ENCODE data around the gene MYO7B. TPM values are rescaled to one million over a fixed set of nuclear protein-coding genes. Genes with fewer than 3 reads are reported as not detected.
"Not testable (repeated sequence)": the region's sequence is repeated elsewhere in the genome, so short reads cannot be mapped to it uniquely, and the experiment has no call there.

Gene MYO7B
- total RNA-seq, 1 donor from 2014 or later, result 0.10 TPM

DNA sequence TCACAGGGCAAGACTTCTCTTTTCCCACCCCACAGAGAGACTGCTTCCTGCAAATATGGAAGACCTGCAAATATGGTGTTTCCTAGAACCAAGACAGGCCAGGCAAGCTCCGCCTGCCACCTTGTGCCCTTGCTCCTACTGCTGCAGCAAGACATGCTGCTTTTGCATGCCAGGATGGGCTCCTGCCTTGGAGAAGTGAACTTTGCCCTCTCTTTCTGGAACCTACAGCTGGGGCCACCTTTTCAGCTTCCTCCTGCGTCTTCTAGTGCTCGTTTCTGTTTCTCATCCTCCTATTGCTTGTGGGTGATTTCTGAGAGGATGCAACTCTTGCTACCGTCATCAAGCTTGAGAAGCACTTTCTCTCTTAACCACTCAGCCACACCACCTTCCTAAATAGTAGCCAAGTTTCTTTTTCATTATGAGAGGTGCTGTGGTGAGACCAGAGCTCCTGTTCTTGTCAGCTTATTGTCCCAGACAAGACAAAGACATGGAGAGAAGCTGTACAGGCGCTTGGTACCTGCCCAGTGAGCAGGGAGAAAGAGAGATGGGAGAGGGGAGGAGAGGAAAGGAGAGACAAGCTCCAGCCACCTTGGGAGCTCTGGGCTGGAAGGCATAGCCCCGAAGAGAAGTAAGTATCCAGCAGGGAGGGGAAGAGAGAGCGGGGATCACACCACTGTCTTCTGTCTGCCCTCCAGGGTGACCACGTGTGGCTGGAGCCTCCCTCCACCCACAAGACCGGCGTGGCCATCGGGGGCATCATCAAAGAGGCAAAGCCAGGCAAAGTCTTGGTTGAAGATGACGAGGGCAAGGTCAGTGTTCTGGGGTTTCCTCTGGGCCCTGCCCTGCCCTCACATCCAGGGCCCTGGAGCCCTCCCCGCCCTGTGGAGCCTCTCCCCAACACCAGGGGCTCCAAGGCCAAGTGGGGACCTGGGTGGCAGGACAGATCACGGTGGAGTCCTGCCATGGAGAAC is 28.3 kb downstream of the MYO7B start:
- peaks cover 7% of the 10 kb centered on the region for H3K36me3 Mint-ChIP-seq (ENCODE audit: low read depth)

DNA sequence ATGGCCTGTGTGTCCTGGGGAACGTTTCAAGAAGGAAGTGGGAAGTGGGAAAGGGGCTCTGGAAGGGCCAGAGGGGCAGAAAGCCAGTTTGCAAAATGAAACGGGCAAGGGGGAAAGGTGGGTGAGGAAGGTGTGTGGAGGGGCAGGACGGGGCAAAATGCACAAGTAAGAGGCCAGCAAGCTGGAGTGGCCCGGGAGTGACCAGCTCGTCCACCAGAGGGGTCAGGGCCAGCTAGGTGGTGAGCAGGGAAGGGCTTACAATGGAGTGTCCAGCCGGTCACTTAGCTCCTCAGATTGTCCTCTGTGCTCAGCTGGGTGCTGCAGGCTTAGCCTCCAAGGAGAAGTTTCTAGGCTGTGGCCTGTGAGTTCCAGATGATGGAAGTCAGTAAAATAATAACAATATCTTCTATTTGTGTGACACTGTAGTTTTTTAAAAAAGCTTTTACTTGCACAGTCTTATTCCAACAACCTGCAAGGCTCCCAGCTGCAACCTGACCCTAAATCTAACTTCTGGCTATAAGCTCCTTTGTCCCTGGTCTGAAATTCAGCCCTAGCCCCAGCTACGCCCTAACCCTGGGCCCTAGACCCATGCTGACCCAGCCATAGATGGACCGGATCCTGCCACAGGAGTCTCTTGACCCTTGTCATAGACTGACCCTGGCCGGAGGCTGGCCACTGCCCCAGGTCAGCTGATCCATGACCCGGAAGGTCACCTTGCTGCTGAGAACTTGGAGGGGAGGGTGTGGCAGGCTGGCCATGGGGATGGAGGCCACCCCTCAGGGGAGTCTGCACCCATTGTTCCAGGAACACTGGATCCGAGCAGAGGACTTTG is 29.2 kb downstream of the MYO7B start:
- Mint-ChIP-seq H3K27me3 (ENCODE audit: insufficient read depth) (peaks cover 30% of the 10 kb centered on the region), H3K27ac (no peak overlapping the region), H3K4me1 (ENCODE audit: low read depth) (peaks cover 16% of the 10 kb centered on the region), H3K36me3 (ENCODE audit: low read depth) (peaks cover 6% of the 10 kb centered on the region), H3K4me3 (no peak overlapping the region), H3K9me3 (peaks cover 6% of the 10 kb centered on the region)
- no peak for DNase-seq (ENCODE audit: low spot score)
- intact Hi-C loops (cut with micrococcal nuclease), result loop anchor here (5.0 kb wide), 1 partner anchor 1058 kb away; no protein-coding TSS in a partner anchor

More for the DNA sequence above, 28.3 kb downstream of the MYO7B start:
- Mint-ChIP-seq H3K27me3 (ENCODE audit: insufficient read depth) (peaks cover 32% of the 10 kb centered on the region), H3K4me1 (ENCODE audit: low read depth) (peaks cover 16% of the 10 kb centered on the region), H3K9me3 (peaks cover 6% of the 10 kb centered on the region), H3K4me3 (peak overlapping the region; percentile 12), H3K27ac (peak overlapping the region; percentile 30)
- peak; percentile 46 for DNase-seq (ENCODE audit: low spot score)
- intact Hi-C loops (cut with micrococcal nuclease), result loop anchor here (1.0 to 5.0 kb wide), 5 partner anchors 37 to 1059 kb away; partner anchors contain the start of genes IWS1 and SFT2D3

DNA sequence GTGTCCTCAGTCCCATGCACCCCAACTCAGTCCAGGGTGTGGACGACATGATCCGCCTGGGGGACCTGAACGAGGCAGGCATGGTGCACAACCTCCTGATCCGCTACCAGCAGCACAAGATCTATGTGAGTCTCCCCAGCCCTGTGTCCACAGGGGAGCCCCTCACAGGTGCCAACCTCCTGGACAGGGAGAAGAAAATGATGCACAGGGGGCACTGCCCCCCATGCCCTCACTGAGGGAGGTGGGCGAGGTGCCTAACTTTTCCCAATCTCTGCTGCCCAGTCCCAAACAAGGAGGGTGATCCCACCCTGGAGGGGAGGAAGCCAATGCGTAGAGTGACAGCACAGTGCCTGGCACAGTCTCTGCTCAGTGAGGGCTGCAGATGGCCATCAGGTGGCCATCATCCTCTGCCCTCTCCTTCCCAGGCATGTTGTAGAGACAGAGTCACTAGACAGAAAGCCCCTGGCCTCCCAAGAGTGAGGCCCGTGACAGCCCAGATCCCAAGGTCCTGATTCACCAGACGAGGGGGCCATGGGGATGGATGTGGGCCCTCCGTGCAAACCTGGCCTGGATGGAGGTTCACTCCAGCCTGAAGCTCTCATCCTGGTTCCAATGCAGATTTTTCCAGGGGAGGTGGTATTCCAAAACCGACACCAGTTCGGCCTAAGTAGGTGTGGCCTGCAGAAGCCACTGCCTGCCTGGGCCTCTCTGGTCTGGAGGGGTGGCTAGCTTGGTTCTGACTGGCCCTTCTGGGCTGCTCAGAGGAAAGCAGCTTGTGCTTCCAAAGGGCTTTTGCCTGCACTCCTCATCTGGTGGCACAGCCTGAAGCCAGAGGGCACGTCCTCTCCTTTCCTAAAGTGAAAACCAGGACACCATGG is 30.0 kb downstream of the MYO7B start:
- peaks cover 5% of the 10 kb centered on the region for H3K36me3 Mint-ChIP-seq (ENCODE audit: low read depth)
- peaks cover 35% of the 10 kb centered on the region for H3K27me3 Mint-ChIP-seq (ENCODE audit: insufficient read depth)
- H3K9me3 Mint-ChIP-seq, result peaks cover 6% of the 10 kb centered on the region
- no peak overlapping the region for H3K27ac Mint-ChIP-seq
- intact Hi-C loops (cut with micrococcal nuclease), result no loop called here
- DNase-seq (ENCODE audit: low spot score), result no peak
- no peak overlapping the region for H3K4me3 Mint-ChIP-seq
- peaks cover 16% of the 10 kb centered on the region for H3K4me1 Mint-ChIP-seq (ENCODE audit: low read depth)

DNA sequence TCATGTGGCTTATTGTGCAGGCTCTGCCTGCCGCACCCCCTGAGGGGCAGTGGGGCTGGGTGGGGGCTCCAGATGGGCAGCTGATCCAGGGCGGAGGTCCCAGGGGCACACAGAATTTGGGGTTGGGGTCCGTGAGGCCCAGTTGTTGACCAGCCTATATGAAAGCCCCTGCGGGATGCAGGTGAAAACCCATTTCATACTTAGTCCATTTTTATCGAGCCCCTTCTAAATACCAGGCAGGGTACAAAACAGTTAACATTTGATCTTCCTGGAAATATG is 30.6 kb downstream of the MYO7B start:
- H3K27ac Mint-ChIP-seq, result no peak overlapping the region
- H3K4me1 Mint-ChIP-seq (ENCODE audit: low read depth), result peaks cover 16% of the 10 kb centered on the region
- H3K4me3 Mint-ChIP-seq, result no peak overlapping the region
- H3K36me3 Mint-ChIP-seq (ENCODE audit: low read depth), result peaks cover 5% of the 10 kb centered on the region
- H3K9me3 Mint-ChIP-seq, result peaks cover 6% of the 10 kb centered on the region
- peaks cover 36% of the 10 kb centered on the region for H3K27me3 Mint-ChIP-seq (ENCODE audit: insufficient read depth)
- intact Hi-C loops (cut with micrococcal nuclease), result no loop called here
- DNase-seq (ENCODE audit: low spot score), result no peak

DNA sequence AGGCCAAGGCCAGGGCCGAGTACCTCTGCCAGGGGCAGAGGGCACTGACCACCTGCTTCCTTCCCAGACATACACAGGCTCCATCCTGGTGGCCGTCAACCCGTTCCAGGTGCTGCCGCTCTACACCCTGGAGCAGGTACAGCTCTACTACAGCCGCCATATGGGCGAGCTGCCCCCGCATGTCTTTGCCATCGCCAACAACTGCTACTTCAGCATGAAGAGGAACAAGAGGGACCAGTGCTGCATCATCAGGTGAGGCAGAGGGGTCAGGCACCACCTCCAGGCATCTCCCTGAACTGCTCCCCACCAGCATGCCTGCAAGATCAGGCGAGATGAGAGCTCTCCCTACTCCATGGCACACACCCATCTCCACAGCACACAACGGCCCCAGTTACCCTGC is 31.1 kb downstream of the MYO7B start:
- intact Hi-C loops (cut with micrococcal nuclease), result no loop called here
- Mint-ChIP-seq H3K4me1 (ENCODE audit: low read depth) (peaks cover 16% of the 10 kb centered on the region), H3K4me3 (no peak overlapping the region), H3K9me3 (peaks cover 6% of the 10 kb centered on the region), H3K27ac (no peak overlapping the region), H3K36me3 (ENCODE audit: low read depth) (peaks cover 5% of the 10 kb centered on the region), H3K27me3 (ENCODE audit: insufficient read depth) (peaks cover 32% of the 10 kb centered on the region)
- no peak for DNase-seq (ENCODE audit: low spot score)

DNA sequence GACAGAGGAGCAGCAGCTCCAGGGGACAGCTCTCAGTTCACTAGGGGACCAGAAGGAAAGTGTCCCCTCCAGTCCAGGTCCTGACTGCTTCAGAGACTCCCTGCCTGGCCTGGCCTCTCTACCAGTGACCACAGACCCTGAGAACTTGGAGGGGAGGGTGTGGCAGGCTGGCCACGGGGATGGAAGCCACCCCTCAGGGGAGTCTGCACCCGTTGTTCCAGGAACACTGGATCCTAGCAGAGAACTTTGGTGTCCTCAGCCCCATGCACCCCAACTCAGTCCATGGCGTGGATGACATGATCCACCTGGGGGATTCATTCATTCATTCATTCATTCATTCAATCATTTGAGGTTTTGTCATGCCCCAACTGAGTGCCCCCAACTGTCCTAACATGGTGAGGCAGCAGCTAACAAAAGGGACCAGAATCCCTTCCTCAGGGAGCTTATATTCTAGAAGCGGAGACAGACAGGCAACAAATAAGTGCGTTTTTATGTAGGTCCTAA is 31.9 kb downstream of the MYO7B start:
- Mint-ChIP-seq H3K27ac (no peak overlapping the region), H3K36me3 (ENCODE audit: low read depth) (peaks cover 3% of the 10 kb centered on the region), H3K4me1 (ENCODE audit: low read depth) (peaks cover 16% of the 10 kb centered on the region), H3K4me3 (no peak overlapping the region), H3K9me3 (peaks cover 6% of the 10 kb centered on the region), H3K27me3 (ENCODE audit: insufficient read depth) (peaks cover 30% of the 10 kb centered on the region)
- DNase-seq (ENCODE audit: low spot score), result no peak
- intact Hi-C loops (cut with micrococcal nuclease), result no loop called here

DNA sequence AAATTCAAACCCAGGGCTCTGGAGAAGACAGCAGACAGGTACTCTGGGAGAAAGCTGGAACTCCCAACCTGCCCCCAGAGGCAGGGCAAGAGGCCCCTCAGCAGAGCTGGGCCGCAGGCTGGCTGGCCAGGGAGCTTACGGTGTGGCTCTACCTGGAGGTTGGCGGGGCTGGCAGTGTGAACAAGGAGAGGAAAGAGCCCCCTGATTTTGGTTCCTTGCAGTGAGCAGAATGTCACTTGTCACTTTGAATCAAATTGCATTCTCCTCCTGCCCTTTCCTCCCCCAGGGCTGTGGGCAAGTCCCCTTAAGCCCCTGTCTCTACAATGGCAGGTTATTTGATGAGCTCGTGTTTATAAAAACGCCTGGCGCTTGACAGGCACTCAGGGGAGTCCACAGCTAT is 32.6 kb downstream of the MYO7B start:
- no peak overlapping the region for H3K4me3 Mint-ChIP-seq
- H3K4me1 Mint-ChIP-seq (ENCODE audit: low read depth), result peaks cover 13% of the 10 kb centered on the region
- H3K36me3 Mint-ChIP-seq (ENCODE audit: low read depth), result peaks cover under 1% of the 10 kb centered on the region
- peaks cover 34% of the 10 kb centered on the region for H3K27me3 Mint-ChIP-seq (ENCODE audit: insufficient read depth)
- intact Hi-C loops (cut with micrococcal nuclease), result no loop called here
- peaks cover 1% of the 10 kb centered on the region for H3K9me3 Mint-ChIP-seq
- H3K27ac Mint-ChIP-seq, result no peak overlapping the region
- no peak for DNase-seq (ENCODE audit: low spot score)

DNA sequence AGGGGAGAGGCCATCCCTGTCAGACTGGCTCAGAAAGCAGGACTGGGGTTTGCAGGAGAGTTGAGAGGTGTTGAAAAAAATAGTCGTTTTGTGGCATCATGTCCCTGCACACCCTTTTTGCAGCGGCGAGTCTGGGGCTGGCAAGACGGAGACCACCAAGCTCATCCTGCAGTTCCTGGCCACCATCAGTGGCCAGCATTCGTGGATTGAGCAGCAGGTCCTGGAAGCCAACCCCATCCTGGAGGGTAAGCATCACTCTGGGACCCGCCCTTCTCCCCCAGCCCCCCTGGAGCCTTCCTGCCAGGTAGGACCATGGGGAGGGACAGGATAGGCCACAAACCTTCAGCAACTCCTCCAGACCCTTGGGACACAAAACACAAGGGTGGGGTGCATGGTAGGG is 34.2 kb downstream of the MYO7B start:
- DNase-seq (ENCODE audit: low spot score), result no peak
- no peaks in the 10 kb centered on the region for H3K9me3 Mint-ChIP-seq
- no peak overlapping the region for H3K27ac Mint-ChIP-seq
- H3K27me3 Mint-ChIP-seq (ENCODE audit: insufficient read depth), result peaks cover 35% of the 10 kb centered on the region
- H3K4me3 Mint-ChIP-seq, result no peak overlapping the region
- intact Hi-C loops (cut with micrococcal nuclease), result no loop called here
- H3K36me3 Mint-ChIP-seq (ENCODE audit: low read depth), result no peaks in the 10 kb centered on the region
- H3K4me1 Mint-ChIP-seq (ENCODE audit: low read depth), result no peaks in the 10 kb centered on the region

DNA sequence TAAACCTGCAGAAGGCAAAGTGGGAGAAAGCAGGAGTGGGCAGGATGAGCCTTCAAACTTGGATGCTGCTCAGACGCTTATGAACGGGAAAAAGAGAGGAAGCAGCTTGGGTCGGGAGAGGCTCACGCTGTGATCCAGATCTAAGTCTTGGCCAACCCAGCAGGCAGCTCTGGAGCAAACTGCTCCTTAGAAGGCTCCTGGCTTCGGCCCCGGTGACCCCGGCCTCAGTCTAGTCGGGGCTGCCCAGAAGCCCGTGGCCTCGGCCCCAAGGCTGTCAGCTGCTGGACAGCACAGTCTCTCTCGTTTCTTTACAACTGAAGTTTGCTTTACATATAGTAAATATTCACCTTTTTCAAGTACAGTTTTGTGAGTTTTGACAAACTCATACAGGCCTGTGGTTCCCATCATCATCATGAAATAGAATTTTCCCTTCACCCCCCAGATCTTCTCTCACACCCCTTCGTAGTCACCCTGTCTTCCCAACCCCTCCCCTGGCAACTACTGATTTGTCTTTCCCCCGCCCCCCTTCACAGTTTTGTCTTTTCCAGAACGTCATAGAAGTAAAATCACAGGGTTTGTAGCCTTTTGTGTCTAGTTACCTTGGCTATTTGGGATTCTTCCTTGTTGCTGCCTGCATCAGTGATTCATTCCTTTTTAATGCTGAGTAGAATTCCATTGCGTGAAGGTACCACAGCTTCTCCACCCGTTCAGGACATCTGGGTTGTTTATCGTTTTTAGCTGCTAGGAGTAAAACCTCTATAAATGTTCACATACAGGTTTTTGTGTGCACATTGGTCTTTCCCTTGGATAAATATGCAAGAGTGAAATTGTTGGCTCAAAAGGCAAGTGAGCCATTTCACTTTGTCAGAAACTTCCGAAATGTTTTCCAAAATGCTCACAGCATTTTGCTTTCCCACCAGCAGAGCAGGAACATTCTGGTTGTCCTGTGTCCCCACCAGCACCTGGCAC is 35.1 kb downstream of the MYO7B start:
- DNase-seq (ENCODE audit: low spot score), result no peak
- intact Hi-C loops (cut with micrococcal nuclease), result no loop called here
- no peak overlapping the region for H3K27ac Mint-ChIP-seq
- peaks cover 35% of the 10 kb centered on the region for H3K27me3 Mint-ChIP-seq (ENCODE audit: insufficient read depth)
- H3K9me3 Mint-ChIP-seq, result no peaks in the 10 kb centered on the region
- H3K4me3 Mint-ChIP-seq, result no peak overlapping the region
- peaks cover 7% of the 10 kb centered on the region for H3K4me1 Mint-ChIP-seq (ENCODE audit: low read depth)
- H3K36me3 Mint-ChIP-seq (ENCODE audit: low read depth), result no peaks in the 10 kb centered on the region

DNA sequence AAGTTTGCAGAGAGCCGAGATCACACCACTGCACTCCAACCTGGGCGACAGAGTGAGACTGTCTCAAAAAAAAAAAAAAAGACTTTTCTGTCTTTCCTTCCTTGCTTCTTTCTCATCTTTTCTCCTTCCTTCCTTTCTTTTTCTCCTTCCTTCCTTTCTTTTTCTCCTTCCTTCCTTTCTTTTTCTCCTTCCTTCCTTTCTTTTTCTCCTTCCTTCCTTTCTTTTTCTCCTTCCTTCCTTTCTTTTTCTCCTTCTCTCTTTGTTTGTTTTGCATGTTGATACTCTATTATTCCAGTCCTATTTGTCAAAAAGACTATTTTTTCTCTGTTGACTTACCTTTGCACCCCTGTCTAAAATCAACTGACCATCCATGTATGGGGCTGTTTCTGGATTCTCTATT is 36.9 kb downstream of the MYO7B start:
- H3K36me3 Mint-ChIP-seq (ENCODE audit: low read depth); H3K9me3 Mint-ChIP-seq; intact Hi-C loops (cut with micrococcal nuclease); H3K27ac Mint-ChIP-seq; H3K4me3 Mint-ChIP-seq; H3K4me1 Mint-ChIP-seq (ENCODE audit: low read depth); DNase-seq (ENCODE audit: low spot score): not testable (repeated sequence)
- peaks cover 25% of the 10 kb centered on the region for H3K27me3 Mint-ChIP-seq (ENCODE audit: insufficient read depth)

DNA sequence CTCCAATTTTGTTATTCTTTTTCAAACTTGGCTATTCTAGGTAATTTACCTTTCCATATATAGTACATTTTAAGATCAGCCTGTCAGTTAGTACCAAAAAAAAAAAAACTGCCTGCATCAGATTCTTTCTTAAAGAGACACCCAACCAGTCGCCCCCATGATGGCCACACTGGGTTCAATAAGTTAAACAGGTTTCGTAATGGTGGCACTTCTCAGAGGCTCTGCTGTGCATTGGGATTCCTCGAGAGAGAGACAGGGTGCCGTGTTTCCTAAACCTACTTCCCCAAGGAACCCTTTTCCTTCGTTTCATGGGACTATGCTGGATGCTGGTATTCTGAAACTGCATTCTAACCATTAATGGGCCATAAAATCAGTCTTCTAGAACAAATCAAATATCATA is 37.4 kb downstream of the MYO7B start:
- intact Hi-C loops (cut with micrococcal nuclease), result no loop called here
- Mint-ChIP-seq H3K4me1 (ENCODE audit: low read depth) (peaks cover 7% of the 10 kb centered on the region), H3K27ac (no peak overlapping the region), H3K27me3 (ENCODE audit: insufficient read depth) (peaks cover 23% of the 10 kb centered on the region), H3K9me3 (no peaks in the 10 kb centered on the region), H3K36me3 (ENCODE audit: low read depth) (no peaks in the 10 kb centered on the region), H3K4me3 (no peak overlapping the region)
- no peak for DNase-seq (ENCODE audit: low spot score)

Data from activated T-helper 1 cell treated with anti-CD3 and anti-CD28 coated beads, Interleukin-12 subunit alpha, Interleukin-12 subunit beta, Interleukin-2, Interleukin-4 antibody, amounts not matched to agents 30 ng/mL and 10 ng/mL and 1 ng/mL, durations not matched to agents 14 hours and 24 hours and 36 hours (primary cell).